Femur (tissue), 1 donor: Measurements from ENCODE around the gene PDSS1.

ENCODE experiments used
- DNase-seq: peaks from one replicate; pipeline ENCODE4 v3.0.0-alpha.2; 2017

PDSS1 gene

DNA sequence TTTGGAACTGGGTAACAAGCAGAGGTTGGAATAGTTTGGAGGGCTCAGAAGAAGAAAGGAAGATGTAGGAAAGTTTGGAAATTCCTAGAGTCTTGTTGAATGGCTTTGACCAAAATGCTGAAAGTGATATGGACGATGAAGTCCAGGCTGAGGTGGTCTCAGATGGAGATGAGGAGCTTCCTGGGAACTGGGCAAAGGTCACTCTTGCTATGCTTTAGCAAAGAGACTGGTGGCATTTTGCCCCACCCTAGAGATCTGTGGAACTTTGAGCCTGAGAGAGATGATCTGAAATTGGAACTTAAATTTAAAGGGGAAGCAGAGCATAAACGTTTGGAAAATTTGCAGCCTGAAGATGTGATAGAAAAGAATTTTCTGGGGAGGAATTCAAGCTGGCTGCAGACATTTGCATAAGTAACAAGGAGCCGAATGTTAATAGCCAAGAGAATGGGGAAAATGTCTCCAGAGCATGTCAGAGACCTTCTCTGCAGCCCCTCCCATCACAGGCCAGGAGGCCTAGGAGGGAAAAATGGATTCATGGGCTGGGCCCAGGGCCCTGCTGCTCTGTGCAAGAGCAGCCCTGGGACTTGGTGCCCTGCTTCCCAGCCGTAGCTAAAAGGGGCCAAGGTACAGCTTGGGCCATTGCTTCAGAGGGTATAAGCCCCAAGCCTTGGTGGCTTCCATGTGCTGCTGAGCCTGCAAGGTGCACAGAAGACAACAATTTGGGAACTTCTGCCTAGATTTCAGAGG is 3.6 kb downstream of the PDSS1 start:
- no peak for DNase-seq

- DNase-seq = no peak
These were observed 5.6 kb downstream of the PDSS1 start for GRCh38 chr10:26703096-26703495.

DNA sequence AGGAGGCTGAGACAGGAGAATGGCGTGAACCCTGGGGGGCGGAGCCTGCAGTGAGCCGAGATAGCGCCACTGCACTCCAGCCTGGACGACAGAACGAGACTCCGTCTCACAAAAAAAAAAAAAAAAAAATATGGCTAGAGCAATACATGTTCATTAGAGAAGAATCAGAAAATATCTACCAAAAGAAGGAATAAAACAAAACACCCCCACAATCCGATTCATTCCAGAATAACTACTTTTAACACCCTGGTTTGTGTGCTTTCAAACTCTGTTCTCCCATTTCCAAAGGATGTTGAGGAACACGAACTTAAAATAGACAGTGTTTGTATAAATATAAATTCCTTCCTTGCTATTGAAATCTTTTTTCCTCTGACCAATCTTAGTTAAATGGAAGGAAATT is 6.5 kb downstream of the PDSS1 start:
- DNase-seq = no peak

- no peak for DNase-seq
These were observed 8.7 kb downstream of the PDSS1 start for GRCh38 chr10:26706206-26706605.

- no peak for DNase-seq
These were observed 9.4 kb downstream of the PDSS1 start for GRCh38 chr10:26706936-26707335.

GRCh38 chr10:26711324-26711723 is 13.8 kb downstream of the PDSS1 start:
- DNase-seq = no peak

DNA sequence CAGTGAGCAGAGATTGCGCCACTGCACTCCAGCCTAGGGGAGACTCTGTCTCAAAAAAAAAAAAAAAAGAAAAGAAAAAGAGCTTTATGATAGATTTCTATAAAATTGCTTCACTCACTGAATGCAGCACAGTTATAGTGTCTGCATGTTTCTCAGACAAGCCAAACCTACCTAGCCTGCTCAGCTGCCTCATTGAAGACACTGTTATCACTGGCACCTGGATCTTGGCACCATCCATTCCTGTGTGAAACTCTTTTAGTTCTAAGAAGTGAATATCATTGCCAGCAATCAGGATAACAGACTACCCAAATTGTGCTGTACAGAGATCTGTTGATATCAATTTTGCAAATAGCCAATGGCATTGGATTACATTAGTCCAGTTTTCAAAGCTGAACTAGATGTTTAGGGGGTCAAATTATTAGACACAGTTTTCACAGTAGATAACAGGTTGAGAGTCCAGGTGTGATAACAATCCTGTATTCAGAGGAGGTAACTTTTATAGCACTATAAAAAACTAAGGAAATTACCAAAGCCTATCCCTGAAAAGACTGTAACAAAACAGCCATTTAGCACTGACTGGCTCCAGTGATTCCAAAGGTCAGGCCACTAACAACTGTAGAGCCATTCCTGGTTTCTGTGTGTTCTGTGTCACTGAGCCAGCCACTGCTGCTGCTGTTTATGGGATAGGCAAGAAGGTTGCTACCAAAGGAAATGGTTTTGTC is 17.1 kb downstream of the PDSS1 start:
- DNase-seq = no peak

- no peak for DNase-seq
These were observed 17.6 kb downstream of the PDSS1 start for GRCh38 chr10:26715137-26715487.

GRCh38 chr10:26717476-26717875 is 20.0 kb downstream of the PDSS1 start:
- DNase-seq = no peak

DNA sequence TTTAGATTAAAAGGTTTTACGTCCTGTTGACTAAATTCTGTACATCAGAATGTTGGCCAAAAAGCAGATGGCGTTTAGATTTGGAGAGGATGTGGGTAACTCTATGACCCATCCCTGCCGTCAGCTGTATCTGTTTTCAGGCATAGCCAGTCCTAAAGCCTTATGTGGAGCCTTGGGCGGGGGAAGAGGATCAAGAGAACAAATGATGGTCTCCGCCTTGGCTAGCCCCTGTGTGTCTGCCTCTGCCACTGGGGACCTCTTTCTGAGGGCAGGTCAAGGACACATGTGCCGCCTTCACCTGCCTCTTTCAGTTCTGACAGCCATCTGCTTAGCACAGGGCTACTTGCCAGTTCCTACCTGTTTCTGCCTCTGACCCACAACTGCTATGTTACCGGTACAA is 24.1 kb downstream of the PDSS1 start:
- no peak for DNase-seq

- DNase-seq = no peak
These were observed 25.5 kb downstream of the PDSS1 start for GRCh38 chr10:26723016-26723415.

DNA sequence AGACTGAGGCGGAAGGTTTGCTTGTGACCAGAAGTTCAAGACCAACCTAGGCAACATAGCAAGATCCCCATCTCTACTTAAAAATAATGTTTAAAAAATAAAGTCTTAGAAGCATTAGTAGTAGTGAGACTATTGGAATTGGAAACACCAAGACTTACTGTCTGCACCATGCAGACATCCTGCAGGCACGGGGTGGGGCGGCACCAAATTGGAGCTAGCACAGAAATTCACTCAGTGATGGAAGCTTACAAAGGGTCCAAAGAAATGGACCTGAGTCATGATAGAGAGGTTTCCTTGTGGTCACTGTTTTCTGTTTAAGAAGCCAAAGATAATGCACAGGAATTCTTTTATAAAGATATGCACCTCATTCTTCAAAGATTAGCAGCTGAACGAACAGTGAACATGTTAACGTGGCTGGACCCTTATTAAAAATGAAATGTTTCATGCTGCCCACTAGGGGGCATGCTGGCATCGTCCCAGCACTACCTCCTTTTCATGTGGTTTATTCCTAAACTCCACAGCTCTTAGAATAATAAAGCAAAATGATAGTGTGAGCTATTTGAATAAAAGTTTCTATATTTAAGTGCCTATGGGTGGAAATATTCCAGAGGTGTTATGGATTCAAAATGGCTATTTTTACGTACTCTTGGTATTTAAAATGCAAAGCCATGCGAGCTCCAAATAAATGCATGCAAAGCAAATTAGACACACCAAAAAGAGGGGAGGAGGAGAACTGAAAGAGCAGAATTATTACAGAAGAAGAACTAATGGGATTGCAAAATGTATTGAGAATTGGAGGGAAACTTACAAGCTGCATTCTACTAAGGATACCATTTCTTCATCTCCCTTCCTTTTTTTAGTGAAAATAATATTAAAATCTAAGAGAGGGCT is 28.6 kb downstream of the PDSS1 start:
- peak; percentile 78 for DNase-seq

DNA sequence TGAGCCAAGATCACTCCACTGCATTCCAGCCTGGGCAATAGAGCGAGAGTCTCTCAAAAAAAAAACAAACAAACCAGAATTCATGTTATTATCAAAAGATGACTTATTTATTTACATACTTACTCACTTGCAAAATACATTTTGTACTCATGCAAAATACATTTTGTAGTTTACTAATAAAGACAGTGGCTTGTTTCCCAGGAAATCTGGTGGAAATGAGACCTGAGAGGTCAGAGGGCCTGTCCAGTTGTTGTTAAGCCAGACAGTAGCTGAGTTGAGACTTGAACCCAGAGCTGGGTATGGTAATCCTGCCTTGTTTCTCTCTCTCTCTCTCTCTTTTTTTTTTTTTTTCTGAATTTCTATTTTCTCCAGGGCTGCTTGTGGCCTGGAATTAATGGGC is 29.5 kb downstream of the PDSS1 start:
- no peak for DNase-seq

DNA sequence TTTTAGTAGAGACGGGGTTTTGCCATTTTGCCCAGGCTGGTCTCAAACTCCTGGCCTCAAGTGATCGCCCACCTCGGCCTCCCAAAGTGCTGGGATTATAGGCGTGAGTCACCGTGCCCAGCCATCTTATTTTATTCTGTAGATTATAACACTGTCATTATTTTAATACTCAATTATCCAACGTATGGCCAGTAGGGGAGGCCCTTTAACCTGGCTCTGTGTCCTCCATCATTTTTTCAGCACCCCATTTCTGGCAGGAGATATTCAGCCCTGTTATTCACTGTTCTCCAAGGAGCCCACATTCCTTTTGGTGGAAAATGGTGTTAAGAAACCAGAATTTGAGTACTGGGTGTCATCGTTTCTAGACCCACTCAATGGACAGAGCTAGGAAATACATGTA is 31.5 kb downstream of the PDSS1 start:
- no peak for DNase-seq

GRCh38 chr10:26729395-26729794 is 31.9 kb downstream of the PDSS1 start:
- no peak for DNase-seq

DNA sequence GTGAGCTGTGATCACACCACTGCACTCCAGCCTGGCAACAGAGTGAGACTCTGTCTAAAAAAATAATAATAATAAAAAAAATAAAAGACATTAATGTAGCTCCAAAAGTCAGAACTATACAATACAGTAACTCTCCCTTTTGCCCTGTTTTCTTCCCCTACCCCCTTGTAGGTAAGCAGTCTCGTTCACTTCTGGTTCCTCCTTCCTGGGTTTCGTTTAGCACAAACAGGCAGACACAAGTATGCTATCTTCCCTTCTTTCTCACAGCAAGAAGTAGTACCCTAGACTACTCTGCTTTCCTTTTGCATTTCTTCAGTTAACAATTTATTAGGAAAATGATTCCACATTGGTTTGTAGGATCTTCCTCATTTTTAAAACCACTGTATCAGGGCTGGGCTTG is 33.1 kb downstream of the PDSS1 start:
- DNase-seq = no peak

GRCh38 chr10:26733750-26734568 is 36.5 kb downstream of the PDSS1 start:
- no peak for DNase-seq

DNA sequence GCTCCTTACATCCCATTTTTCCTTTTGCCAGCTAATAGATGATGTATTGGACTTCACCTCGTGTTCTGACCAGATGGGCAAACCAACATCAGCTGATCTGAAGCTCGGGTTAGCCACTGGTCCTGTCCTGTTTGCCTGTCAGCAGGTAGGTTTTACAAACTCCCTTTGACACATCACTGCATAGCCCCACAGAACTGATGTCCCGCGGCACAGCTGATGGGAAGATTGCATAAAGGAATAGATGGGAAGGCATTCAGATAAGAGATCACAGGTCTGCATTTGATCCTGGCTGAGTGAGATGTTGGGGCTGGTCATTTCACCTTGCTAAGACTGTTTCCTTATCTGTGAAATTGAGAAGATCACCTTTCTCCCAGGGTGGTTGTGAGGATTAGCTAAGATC is 37.9 kb downstream of the PDSS1 start:
- no peak for DNase-seq

DNA sequence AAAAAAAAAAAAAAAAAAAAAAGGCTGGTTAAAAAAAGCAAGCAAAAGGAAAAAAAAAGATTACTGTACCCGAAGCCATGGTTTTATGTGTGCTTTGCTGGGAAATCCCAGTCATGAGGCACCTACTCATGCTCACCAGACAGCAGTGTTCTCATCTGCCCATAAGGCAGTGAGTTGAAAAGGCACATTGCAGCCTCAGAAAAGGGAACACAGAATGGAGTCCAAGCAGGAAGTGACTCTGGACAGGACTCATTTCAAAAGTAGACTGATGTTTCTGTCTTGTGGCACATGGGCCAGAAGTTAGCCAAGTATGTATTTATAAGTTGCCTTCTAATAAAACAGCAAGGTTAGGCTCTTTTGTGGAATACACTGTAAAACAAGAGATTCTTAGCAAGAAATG is 40.2 kb downstream of the PDSS1 start:
- DNase-seq = peak; percentile 28

DNA sequence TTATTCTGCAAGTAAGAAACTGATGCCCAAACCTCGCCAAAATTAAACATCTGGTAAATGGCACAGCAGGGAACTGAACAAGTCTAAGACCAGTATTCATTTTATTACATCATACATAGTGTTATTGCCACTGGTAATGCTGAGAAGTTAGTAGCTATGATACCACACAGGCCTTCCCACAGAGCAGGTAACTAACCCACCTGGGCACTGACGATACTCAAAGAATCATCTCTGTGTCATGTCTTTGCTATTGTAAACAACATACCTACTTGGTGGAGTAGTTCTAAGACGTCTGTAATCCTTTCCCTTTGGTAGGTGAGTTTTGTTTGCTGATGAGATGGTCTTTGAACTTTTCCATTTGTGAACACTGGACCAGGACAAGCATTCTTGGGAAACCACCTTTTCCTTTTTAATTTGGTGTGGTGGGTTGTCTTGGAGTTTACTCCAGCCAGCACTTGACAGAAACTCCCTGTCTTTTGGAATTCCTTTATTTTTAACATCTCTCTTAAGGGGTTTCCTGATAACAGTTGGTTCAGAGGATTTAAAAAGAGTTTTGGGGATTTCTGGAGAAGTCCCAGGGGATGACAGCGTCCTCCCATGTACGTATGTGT is 40.9 kb downstream of the PDSS1 start:
- no peak for DNase-seq

GRCh38 chr10:26739071-26739631 is 41.6 kb downstream of the PDSS1 start:
- no peak for DNase-seq

DNA sequence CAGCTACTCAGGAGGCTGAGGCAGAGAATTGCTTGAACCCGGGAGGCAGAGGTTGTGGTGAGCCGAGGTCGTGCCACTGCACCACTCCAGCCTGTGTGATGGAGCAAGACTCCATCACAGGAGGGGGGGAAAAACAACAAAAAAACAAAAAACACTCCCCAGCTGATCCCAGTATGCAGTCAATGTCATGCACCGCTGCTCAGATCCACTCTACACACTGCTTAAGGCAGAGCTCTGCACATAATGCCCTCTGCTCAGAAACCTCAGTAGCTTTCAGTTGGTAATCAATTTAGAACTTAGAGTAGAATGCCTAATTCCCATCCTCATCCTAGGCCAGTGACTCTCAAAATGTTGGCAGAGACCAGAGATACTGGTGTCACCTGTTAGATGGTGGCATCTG is 43.9 kb downstream of the PDSS1 start:
- DNase-seq = no peak
